Right lobe of liver (tissue), 4 donors: ENCODE results near the gene THRA.

Experiments
- POLR2A ChIP-seq: fragments of 450-650 bp; IDR thresholded peaks from one replicate; pipeline ENCODE4 v1.6.1; 2017; ENCODE audit warnings: antibody characterized with exemption, mild to moderate bottlenecking
- TF ChIP-seq, protein P1 (sequence below), 4 donors: fragments of 200-600 bp in 3 of 4; fragments of 450-650 bp in 1 of 4; IDR thresholded peaks; one replicate each; pipeline versions ENCODE4 v1.5.1 to v1.8.0; 2016 to 2022; ENCODE audit warnings: antibody characterized with exemption in 4 of 4, mild to moderate bottlenecking in 2 of 4
- donor health status: DM: no; HTN: no; CAD: no.
- donor health status: DM: no; HTN: no; CAD: no.
- donor health status: DM: no; HTN: yes; CAD: no.

- TF ChIP-seq, protein P1, sequence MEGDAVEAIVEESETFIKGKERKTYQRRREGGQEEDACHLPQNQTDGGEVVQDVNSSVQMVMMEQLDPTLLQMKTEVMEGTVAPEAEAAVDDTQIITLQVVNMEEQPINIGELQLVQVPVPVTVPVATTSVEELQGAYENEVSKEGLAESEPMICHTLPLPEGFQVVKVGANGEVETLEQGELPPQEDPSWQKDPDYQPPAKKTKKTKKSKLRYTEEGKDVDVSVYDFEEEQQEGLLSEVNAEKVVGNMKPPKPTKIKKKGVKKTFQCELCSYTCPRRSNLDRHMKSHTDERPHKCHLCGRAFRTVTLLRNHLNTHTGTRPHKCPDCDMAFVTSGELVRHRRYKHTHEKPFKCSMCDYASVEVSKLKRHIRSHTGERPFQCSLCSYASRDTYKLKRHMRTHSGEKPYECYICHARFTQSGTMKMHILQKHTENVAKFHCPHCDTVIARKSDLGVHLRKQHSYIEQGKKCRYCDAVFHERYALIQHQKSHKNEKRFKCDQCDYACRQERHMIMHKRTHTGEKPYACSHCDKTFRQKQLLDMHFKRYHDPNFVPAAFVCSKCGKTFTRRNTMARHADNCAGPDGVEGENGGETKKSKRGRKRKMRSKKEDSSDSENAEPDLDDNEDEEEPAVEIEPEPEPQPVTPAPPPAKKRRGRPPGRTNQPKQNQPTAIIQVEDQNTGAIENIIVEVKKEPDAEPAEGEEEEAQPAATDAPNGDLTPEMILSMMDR (IDR thresholded peaks at IDR 0.05) = no peak
- no peak for TF ChIP-seq POLR2A
Measured at GRCh38 chr17:40068584-40068916, 5.8 kb downstream of the THRA start.
